ENCODE results near the gene SLC6A4.

DNA sequence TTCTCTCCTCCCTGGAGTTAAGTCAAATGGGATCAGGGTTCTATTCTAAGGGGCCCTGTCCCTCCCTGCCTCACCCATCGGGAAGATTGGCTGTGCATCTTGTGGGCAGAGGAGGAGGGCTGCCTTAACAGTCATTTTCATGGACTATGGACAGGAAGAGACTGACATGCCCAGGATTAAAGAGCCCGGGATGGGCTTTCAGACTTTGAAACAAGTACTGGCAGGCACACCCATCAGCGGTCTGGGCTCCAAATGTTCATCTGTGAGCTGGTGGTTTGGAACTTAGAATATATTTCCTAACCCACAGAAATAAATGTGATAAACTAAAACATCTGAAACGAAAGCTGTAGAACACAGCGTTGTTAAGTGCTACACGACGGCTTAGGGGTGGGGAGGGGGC is 6.5 kb downstream of the SLC6A4 start:
- TF ChIP-seq, protein P1, sequence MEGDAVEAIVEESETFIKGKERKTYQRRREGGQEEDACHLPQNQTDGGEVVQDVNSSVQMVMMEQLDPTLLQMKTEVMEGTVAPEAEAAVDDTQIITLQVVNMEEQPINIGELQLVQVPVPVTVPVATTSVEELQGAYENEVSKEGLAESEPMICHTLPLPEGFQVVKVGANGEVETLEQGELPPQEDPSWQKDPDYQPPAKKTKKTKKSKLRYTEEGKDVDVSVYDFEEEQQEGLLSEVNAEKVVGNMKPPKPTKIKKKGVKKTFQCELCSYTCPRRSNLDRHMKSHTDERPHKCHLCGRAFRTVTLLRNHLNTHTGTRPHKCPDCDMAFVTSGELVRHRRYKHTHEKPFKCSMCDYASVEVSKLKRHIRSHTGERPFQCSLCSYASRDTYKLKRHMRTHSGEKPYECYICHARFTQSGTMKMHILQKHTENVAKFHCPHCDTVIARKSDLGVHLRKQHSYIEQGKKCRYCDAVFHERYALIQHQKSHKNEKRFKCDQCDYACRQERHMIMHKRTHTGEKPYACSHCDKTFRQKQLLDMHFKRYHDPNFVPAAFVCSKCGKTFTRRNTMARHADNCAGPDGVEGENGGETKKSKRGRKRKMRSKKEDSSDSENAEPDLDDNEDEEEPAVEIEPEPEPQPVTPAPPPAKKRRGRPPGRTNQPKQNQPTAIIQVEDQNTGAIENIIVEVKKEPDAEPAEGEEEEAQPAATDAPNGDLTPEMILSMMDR (conservative IDR thresholded peaks at IDR 0.05): no peak
- TF ChIP-seq ZFX (IDR thresholded peaks at IDR 0.05): no peak

Measured in C4-2B (cell line).